Measurements from ENCODE around the gene AP2B1. TPM values are rescaled to one million over a fixed set of nuclear protein-coding genes. Genes with fewer than 3 reads are reported as not detected.

The AP2B1 gene
- total RNA-seq, 3 donors from 2014 or later, result 127 to 177 (median 153) TPM

DNA sequence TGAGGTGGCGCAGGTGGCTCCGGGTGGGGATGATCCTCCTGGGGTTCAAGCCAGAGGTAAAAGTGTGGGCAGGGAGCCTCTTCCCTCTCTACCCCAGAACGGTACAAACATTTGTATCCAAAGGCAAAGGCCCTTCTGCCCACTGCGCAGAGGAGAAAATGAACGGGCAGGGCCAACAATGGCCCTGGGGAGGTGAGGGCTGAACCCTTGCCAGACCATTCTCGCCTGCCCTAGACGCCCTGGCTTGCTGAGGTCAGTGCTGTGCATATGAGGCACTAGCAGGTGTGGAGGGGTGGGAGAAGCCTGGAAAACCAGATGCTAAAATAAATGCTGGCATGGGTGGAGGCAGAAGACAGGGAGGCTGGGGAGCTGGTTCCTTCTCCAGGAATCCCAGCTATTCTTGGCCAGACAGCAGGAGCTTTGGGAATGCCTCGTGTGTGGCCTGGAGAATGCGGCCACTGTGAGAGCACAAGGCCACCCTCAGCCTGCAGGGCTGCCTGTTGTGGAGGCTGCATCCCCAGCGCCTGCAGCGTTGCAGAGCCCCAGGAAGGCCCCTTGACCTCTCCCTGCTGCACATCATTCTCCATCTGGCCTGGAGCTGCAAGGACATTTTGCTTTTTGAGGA, 178.1 kb downstream of the AP2B1 start:
- ATAC-seq, result no peak
- Histone ChIP-seq H3K9me3 (no peaks in the 10 kb centered on the region), H3K4me1 (ENCODE audit: low read depth) (peaks cover 8% of the 10 kb centered on the region), H3K4me3 (no peak overlapping the region), H3K36me3 (ENCODE audit: low read depth) (no peaks in the 10 kb centered on the region)
- intact Hi-C loops (cut with DNase I, micrococcal nuclease), result loop anchor here in 1 of 2 donors (5.0 kb wide), 1 partner anchor 42 kb away; the partner anchor contains the start of gene TAF15
- no peak for DNase-seq
- no peak for TF ChIP-seq CTCF (IDR thresholded peaks at IDR 0.05)

- H3K36me3 ChIP-seq (ENCODE audit: low read depth), result no peaks in the 10 kb centered on the region
- no peaks in the 10 kb centered on the region for H3K9me3 ChIP-seq
- ATAC-seq (no peak), DNase-seq (no peak)
- peaks cover 8% of the 10 kb centered on the region for H3K4me1 ChIP-seq (ENCODE audit: low read depth)
- H3K4me3 ChIP-seq, result no peak overlapping the region
- intact Hi-C loops (cut with DNase I, micrococcal nuclease), result loop anchor here (2.0 to 5.0 kb wide), 2 partner anchors 39 to 41 kb away; partner anchors contain the start of gene TAF15 (in 1 of the 2)
- TF ChIP-seq CTCF (IDR thresholded peaks at IDR 0.05), result no peak
Observed at GRCh38 chr17:35765756-35766488, 178.8 kb downstream of the AP2B1 start.

DNA sequence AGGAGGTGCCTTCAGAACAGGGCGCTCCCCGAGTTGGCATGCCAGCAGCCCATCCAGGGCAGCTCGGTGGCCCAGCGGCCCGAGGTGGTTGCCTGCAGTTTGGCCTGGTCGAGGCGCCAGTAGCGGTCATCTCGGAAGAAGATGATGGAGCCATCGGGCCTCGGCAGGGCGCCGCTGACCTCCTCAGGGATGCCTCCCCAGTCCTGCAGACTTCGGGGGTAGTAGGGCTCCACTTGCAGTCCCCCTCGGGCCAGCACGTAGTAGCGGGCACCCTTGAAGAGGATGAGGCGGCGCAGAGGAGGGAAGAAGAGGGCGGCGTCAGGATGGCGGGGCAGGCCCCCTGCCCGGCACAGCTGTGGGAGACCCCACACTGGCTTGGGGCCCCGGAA, 179.4 kb downstream of the AP2B1 start:
- intact Hi-C loops (cut with DNase I, micrococcal nuclease), result loop anchor here (2.0 to 5.0 kb wide), 2 partner anchors 38 to 41 kb away; partner anchors contain the start of gene TAF15 (in 1 of the 2)
- TF ChIP-seq CTCF (IDR thresholded peaks at IDR 0.05), result no peak
- Histone ChIP-seq H3K9me3 (no peaks in the 10 kb centered on the region), H3K4me1 (ENCODE audit: low read depth) (peaks cover 8% of the 10 kb centered on the region), H3K4me3 (no peak overlapping the region), H3K36me3 (ENCODE audit: low read depth) (no peaks in the 10 kb centered on the region)
- ATAC-seq (no peak), DNase-seq (no peak)

DNA sequence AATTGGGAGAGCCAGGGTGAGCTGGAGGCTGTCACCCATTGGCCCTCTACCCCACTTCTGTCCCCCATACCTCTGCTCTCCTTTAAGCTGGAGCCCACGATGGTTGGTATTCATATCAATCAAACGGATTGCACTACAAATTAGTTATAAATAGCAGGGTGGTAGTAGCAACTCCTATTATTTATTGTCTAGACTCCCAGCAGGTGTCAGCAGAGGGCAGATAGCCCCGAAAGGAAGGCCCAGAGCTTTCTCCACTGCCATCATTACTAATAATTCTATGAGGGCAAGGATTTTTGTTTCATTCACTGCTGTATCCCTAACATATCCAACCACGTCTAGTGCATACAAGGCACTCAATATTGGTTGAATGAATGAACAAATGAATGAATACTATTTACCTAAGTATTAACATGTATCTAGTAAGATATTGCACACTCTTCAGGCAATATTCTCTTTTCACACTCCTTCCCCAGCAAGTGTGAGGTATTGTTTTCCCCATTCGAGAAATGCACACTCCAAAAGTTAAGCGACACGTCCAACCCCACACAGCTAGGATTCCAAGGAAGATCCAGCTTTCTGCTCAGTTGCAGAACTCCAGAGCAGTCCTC, 179.9 kb downstream of the AP2B1 start:
- DNase-seq, result no peak
- no peaks in the 10 kb centered on the region for H3K36me3 ChIP-seq (ENCODE audit: low read depth)
- peaks cover 8% of the 10 kb centered on the region for H3K4me1 ChIP-seq (ENCODE audit: low read depth)

More for the DNA sequence above, 179.9 kb downstream of the AP2B1 start:
- Histone ChIP-seq H3K4me3 (no peak overlapping the region), H3K9me3 (no peaks in the 10 kb centered on the region)
- ATAC-seq, result no peak
- TF ChIP-seq CTCF (IDR thresholded peaks at IDR 0.05), result no peak
- intact Hi-C loops (cut with DNase I, micrococcal nuclease), result loop anchor here (2.0 to 5.0 kb wide), 2 partner anchors 38 to 40 kb away; partner anchors contain the start of gene TAF15 (in 1 of the 2)

Measured in mucosa of descending colon (tissue), 3 donors.